SKM-1 (cell line): ENCODE data around the gene OR51B2.
"Not testable (repeated sequence)": the region's sequence is repeated elsewhere in the genome, so short reads cannot be mapped to it uniquely, and the experiment has no call there.

ENCODE experiments used
- DNase-seq: peaks from one replicate; lab custom pipeline; 2025; ENCODE audit not compliant: unreplicated experiment; lab: John Stamatoyannopoulos, UW

Gene OR51B2

DNA sequence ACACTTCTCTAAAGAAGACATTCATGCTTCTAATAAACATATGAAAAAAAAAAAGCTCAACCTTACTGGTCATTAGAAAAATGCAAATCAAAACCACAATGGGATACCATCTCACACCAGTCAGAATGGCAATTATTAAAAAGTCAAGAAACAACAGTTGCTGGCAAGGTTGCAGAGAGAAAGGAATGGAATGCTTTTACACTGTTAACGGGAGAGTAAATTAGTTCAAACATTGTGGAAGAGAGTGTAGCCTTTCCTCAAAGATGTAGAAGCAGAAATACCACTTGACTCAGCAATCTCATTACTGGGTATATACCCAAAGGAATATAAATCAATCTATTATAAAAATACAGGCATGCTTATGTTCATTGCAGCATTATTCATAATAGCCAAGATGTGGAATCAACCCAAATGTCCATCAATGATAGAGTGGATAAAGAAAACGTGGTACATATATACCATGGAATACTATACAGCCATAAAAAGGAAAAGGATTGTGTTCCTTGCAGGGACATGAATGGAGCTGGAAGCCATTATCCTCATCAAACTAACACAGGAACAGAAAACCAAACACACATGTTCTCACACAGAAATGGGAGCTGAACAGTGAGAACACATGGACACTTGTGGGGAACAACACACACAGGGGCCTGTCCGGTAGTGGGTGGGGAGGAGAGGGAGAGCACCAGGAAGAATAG, 10.6 kb downstream of the OR51B2 start:
- not testable (repeated sequence) for DNase-seq

GRCh38 chr11:5310423-5310822, 13.7 kb downstream of the OR51B2 start:
- DNase-seq: no peak

GRCh38 chr11:5307256-5308019, 16.7 kb downstream of the OR51B2 start:
- DNase-seq: no peak

DNA sequence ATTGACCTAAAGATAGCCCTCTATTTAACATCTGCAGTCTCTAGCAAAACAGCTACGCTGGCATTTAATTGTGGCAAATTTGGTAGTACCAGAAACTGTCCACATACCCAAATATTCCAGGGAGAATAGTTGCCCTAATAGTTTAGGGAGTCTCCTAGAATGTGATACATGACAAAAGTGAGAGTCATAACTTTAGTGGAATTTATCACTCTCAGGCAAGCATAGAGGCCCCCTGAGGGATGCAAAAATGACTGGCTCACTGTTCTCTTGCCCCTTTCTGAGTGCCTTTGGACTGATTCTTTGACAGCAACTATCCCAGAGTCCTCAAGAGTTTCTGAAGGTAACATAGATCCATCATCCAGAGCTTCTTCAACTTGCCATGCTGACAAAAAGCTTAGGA, 20.1 kb downstream of the OR51B2 start:
- no peak for DNase-seq

DNA sequence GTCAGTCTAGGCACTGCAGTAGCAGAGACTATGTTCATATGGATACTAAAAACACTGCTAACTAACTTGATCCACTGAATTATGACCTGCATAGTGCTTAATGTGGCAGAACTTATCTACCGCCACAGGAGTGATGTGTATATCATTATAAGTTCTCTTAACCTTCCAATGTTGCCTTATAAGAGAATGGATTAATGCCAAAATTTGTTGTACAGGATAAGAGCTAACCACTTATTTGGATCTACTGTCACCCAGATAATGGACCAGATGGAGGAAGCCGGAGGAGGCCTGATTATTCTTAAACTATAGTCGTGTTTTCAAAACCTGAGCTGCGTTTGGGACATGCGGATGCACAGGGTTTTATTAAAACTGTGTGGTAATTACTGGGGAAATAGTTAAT, 20.5 kb downstream of the OR51B2 start:
- DNase-seq: no peak

- no peak for DNase-seq
These were observed 22.3 kb downstream of the OR51B2 start, which contains the start of gene OR51B4 for GRCh38 chr11:5301846-5302245. Gene OR51B4 (minus strand): TSS chr11:5301946. CDS start chr11:5301946, 0 bp downstream.

GRCh38 chr11:5300251-5300650, 23.8 kb downstream of the OR51B2 start:
- no peak for DNase-seq

DNA sequence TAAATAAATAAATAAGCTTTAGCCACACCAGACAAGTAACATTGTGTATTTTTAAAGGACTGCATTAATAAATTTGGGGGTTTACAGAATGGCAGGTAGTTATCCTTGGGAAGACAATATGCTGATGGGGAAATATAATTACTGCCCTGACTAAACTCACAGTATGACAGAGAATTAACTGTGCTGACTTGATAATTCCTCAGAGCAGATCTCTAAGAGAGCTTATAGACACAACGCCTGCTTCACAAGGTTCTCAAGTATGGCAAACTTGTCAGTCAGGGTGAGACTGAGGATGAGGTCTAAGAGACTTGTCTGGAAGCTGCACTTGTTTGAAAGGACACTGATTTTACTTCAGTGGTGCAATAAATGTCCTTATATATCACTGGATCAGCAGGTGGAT, 25.6 kb downstream of the OR51B2 start:
- DNase-seq: no peak

DNA sequence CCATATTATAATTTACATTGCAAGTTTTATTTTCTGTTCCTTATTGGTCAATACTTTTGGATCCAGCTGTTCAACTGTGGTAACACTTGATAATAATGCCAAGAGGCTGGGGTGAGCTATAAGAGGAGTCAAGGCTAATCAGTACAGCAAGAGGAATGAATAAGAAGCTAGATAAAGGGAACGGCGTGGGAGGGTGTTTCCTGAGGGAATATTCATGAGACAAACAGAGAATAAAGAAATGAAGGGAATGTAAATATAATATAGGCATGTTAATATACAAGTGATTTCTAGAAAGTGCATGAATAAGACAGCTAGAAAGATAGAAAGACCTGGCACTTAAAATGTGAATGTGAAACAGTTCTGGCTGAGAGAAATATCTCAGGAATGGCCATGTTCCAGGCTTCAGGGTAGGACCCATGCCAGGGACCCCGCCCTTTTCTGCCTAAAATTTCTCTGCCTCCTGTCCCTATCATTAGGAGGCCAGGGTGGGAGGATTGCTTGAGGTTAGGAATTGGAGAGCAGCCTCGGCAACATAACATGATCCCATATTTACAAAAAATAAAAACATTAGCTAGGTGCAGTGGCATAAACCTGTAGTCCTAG, 26.3 kb downstream of the OR51B2 start:
- no peak for DNase-seq

DNA sequence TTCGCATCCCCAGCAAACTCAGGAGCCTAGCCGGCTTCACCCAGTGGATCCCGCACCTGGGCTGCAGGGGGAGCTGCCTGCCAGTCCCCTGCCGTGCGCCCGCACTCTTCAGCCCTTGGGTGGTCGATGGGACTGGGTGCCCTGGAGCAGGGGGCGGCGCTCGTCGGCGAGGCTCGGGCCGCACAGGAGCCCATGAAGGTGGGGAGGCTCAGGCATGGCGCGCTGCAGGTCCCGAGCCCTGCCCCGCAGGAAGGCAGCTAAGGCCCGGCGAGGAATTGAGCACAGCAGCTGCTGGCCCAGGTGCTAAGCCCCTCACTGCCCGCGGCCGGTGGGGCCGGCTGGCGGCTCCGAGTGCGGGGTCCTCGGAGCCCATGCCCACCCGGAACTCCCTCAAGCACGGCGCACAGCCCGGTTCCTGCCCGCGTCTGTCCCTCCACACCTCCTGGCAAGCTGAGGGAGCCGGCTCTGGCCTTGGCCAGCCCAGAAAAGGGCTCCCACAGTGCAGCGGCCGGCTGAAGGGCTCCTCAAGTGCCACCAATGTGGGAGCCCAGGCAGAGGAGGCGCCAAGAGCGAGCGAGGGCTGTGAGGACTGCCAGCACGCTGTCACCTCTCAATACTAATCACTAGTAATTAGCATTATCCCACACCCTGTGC, 29.6 kb downstream of the OR51B2 start:
- DNase-seq: not testable (repeated sequence)

GRCh38 chr11:5293028-5293427, 31.1 kb downstream of the OR51B2 start:
- DNase-seq: no peak

GRCh38 chr11:5291207-5291838, 32.8 kb downstream of the OR51B2 start:
- DNase-seq: peak; percentile 24

- no peak for DNase-seq
These were observed 34.0 kb downstream of the OR51B2 start for GRCh38 chr11:5290106-5290505.

- no peak for DNase-seq
These were observed 34.4 kb downstream of the OR51B2 start for GRCh38 chr11:5289696-5290095.

DNA sequence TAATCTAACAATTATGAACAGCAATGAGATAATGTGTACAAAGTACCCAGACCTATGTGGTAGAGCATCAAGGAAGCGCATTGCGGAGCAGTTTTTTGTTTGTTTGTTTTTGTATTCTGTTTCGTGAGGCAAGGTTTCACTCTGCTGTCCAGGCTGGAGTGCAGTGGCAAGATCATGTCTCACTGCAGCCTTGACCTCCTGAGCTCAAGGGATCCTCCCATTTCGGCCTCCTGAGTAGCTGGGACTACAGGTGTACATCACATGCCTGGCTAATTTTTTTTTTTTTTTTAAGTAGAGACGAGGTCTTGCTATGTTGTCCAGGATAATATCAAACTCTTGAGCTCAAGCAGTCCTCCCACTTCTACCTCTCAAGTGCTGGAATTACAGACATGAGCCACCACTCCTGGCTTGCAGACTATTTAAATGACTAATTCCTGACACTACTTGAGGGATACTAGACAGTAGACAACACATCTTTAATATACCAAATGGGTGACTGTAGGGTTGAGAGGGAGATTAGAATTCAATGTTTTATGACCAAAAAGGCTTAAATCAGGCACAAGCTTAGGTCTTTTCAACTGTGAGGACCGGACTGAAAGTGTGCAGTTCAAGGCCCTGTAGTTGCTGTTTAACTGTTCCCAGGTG, 35.1 kb downstream of the OR51B2 start:
- DNase-seq: no peak

DNA sequence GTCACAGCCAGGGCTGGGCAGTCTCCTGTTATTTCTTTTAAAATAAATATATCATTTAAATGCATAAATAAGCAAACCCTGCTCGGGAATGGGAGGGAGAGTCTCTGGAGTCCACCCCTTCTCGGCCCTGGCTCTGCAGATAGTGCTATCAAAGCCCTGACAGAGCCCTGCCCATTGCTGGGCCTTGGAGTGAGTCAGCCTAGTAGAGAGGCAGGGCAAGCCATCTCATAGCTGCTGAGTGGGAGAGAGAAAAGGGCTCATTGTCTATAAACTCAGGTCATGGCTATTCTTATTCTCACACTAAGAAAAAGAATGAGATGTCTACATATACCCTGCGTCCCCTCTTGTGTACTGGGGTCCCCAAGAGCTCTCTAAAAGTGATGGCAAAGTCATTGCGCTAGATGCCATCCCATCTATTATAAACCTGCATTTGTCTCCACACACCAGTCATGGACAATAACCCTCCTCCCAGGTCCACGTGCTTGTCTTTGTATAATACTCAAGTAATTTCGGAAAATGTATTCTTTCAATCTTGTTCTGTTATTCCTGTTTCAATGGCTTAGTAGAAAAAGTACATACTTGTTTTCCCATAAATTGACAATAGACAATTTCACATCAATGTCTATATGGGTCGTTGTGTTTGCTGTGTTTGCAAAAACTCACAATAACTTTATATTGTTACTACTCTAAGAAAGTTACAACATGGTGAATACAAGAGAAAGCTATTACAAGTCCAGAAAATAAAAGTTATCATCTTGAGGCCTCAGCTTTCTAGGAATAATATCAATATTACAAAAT, 35.8 kb downstream of the OR51B2 start:
- DNase-seq: no peak

DNA sequence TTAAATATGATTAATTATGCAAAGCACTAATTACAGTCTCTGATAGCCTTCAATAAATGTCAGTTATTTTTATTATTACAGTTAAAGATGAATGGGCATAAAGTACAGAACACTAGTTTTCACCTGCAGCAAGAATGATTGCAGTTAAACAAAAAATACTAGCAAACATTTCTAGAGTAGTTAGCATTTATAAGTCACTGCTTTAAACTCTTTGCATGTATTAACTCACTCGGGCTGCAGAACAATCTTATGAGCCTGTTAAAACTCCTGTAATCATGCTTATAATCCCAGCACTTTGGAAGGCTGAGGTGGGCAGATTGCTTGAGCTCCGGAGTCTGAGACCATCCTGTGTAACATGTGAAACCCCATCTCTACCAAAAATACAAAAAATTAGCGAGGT, 37.2 kb downstream of the OR51B2 start:
- DNase-seq: no peak

GRCh38 chr11:5286351-5286750, 37.7 kb downstream of the OR51B2 start:
- no peak for DNase-seq

DNA sequence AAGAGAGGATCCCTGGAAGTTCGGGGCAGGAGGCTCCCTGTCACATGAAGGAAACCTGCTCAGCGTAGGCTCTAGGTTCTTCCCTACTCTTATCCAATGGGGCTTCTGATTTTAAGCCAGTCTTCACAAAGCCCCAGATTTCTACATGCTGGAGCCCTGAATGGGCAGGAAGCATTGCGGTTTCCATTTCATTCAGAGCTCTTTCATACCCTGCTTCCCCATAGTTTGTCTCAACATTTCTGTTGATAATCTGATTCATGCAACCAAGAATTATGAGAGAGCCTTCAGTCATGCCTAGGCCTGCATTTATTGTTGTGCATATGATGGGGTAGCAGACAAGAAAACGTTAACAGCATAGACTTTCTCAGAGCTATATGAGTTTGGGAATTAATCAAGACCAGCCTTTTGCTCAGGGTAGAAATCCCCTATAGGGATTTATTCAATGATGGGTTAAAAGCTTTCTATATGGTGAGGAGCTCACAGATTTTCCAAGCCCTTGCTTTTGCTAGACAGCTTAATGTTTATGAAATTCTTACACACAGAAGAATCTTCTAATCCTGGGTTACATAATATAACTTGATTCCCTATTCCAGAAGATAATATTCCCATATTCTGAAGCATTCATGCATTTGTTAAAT, 38.3 kb downstream of the OR51B2 start:
- no peak for DNase-seq
